ENCODE results near the gene DNAJC11. TPM values are rescaled to one million over a fixed set of nuclear protein-coding genes. Genes with fewer than 3 reads are reported as not detected.

Gene DNAJC11
- polyA plus RNA-seq, 1 of the 3 experiments (the other 2 are of a cell fraction), result 38.2 TPM

- Histone ChIP-seq H3K27ac (ENCODE audit: low read depth in 2 of 2, low read length in 1 of 2) (no peak overlapping the region), H3K4me1 (ENCODE audit: control insufficient read depth in 1 of 2, insufficient read depth in 2 of 2, low read depth in 1 of 2, low read length in 1 of 2) (no peaks in the 10 kb centered on the region; a peak in 1 of 4 replicates), H3F3A (replicated peaks; ENCODE audit: insufficient read depth) (peaks cover 14% of the 10 kb centered on the region), H4K20me1 (ENCODE audit: insufficient read depth) (no peaks in the 10 kb centered on the region), H3K4me2 (no peak overlapping the region), H3K9me3 (no peaks in the 10 kb centered on the region), H3K27me3 (ENCODE audit: insufficient read depth) (no peaks in the 10 kb centered on the region), H3K9me2 (no peaks in the 10 kb centered on the region), H3K79me2 (ENCODE audit: insufficient read depth) (peaks cover 12% of the 10 kb centered on the region; the same call in 1 of the 2 replicates), H3K36me3 (replicated peaks in 1 of 2; ENCODE audit: control insufficient read depth in 1 of 2, insufficient read depth in 2 of 2, low read length in 1 of 2) (peaks cover 0 to 12% of the 10 kb centered on the region in 2 experiments), H2AFZ (ENCODE audit: low read depth) (no peak overlapping the region), H3K4me3 (ENCODE audit: low read depth in 2 of 2, low read length in 1 of 2) (no peak overlapping the region), H3K9ac (no peak overlapping the region)
- WGBS (ENCODE audit: low lambda C conversion rate), result 85% methylated on average over 5 of the region's 5 CpGs
- POLR2A ChIA-PET, result interaction anchor here (0.6 kb wide), 1 partner anchor 34 kb away, joined by 3 read pairs; no protein-coding TSS in a partner anchor
- DNase-seq, result no peak
- CTCF ChIA-PET, result interaction anchor here (0.8 to 3.2 kb wide), 5 partner anchors 12 to 661 kb away, joined by 3 to 14 read pairs (median 3); no protein-coding TSS in a partner anchor
- TF ChIP-seq RAD21 (IDR thresholded peaks at IDR 0.05; ENCODE audit: low read length) (0 out of 2 replicates have a peak, but pooled peaks have one; percentile 22), RFX5 (IDR thresholded peaks at IDR 0.05; ENCODE audit: low read length) (no peak)
These were observed 43.1 kb downstream of the DNAJC11 start for GRCh38 chr1:6658359-6659060.

- H3K9me3 ChIP-seq, result no peaks in the 10 kb centered on the region
- H3K4me3 ChIP-seq (ENCODE audit: low read depth in 2 of 2, low read length in 1 of 2), result no peak overlapping the region
- WGBS (ENCODE audit: low lambda C conversion rate), result 97% methylated on average over 5 of the region's 6 CpGs
- H3K9me2 ChIP-seq, result no peaks in the 10 kb centered on the region
- peaks cover 14% of the 10 kb centered on the region for H3F3A ChIP-seq (replicated peaks; ENCODE audit: insufficient read depth)
- no peak overlapping the region for H3K4me2 ChIP-seq
- H3K36me3 ChIP-seq (replicated peaks in 1 of 2; ENCODE audit: control insufficient read depth in 1 of 2, insufficient read depth in 2 of 2, low read length in 1 of 2), result peaks cover 0 to 23% of the 10 kb centered on the region in 2 experiments
- H3K79me2 ChIP-seq (ENCODE audit: insufficient read depth), result peaks cover 12% of the 10 kb centered on the region; the same call in 1 of the 2 replicates
- ChIA-PET POLR2A (no interaction called here), CTCF (interaction anchor here (1.1 to 3.2 kb wide), 3 partner anchors 11 to 225 kb away, joined by 3 to 14 read pairs (median 4); no protein-coding TSS in a partner anchor)
- no peak for DNase-seq
- H3K9ac ChIP-seq, result no peak overlapping the region
- no peaks in the 10 kb centered on the region; a peak in 1 of 4 replicates for H3K4me1 ChIP-seq (ENCODE audit: control insufficient read depth in 1 of 2, insufficient read depth in 2 of 2, low read depth in 1 of 2, low read length in 1 of 2)
- no peaks in the 10 kb centered on the region for H4K20me1 ChIP-seq (ENCODE audit: insufficient read depth)
- H3K27ac ChIP-seq (ENCODE audit: low read depth in 2 of 2, low read length in 1 of 2), result no peak overlapping the region
- no peak for TF ChIP-seq TEAD4 (IDR thresholded peaks at IDR 0.05; ENCODE audit: borderline replicate concordance, insufficient read depth)
- TF ChIP-seq FOXJ3 (CRISPR knock-in tag; IDR thresholded peaks at IDR 0.05), result no peak
- no peak for TF ChIP-seq POLR2AphosphoS5 (IDR thresholded peaks at IDR 0.05; ENCODE audit: low read depth, low read length)
- TF ChIP-seq USF2 (IDR thresholded peaks at IDR 0.05; ENCODE audit: borderline replicate concordance, low read depth, low read length), result no peak
- no peak for TF ChIP-seq FOXM1 (IDR thresholded peaks at IDR 0.05; ENCODE audit: low read depth)
- no peak for TF ChIP-seq FOSL2 (IDR thresholded peaks at IDR 0.05; ENCODE audit: borderline replicate concordance, low read depth)
- no peak for TF ChIP-seq RFX5 (IDR thresholded peaks at IDR 0.05; ENCODE audit: low read length)
- no peak for TF ChIP-seq NRF1 (IDR thresholded peaks at IDR 0.05; ENCODE audit: low read depth, low read length)
- no peak for TF ChIP-seq NFIC (IDR thresholded peaks at IDR 0.05; ENCODE audit: borderline replicate concordance)
- no peak for TF ChIP-seq ELF1 (IDR thresholded peaks at IDR 0.05)
- TF ChIP-seq GATA2 (CRISPR knock-in tag; IDR thresholded peaks at IDR 0.05), result no peak
- no peak for TF ChIP-seq CHD2 (IDR thresholded peaks at IDR 0.05; ENCODE audit: low read length, partially characterized antibody)
- no peak for TF ChIP-seq EZH2phosphoT487 (IDR thresholded peaks at IDR 0.05; ENCODE audit: borderline replicate concordance, low read depth)
- no peak for TF ChIP-seq REST (IDR thresholded peaks at IDR 0.05; ENCODE audit: low read depth, low read length)
- TF ChIP-seq ZBTB33 (IDR thresholded peaks at IDR 0.05; ENCODE audit: borderline replicate concordance, low read depth), result no peak
- no peaks in the 10 kb centered on the region for H3K27me3 ChIP-seq (ENCODE audit: insufficient read depth)
- H2AFZ ChIP-seq (ENCODE audit: low read depth), result no peak overlapping the region
These were observed 44.5 kb downstream of the DNAJC11 start for GRCh38 chr1:6657138-6657537.

Measured in SK-N-SH (cell line).